Right lobe of liver (tissue), 4 donors: ENCODE data around the gene NMBR.

Source experiments
- POLR2A ChIP-seq: fragments of 450-650 bp; IDR thresholded peaks from one replicate; pipeline ENCODE4 v1.6.1; 2017; ENCODE audit warnings: antibody characterized with exemption, mild to moderate bottlenecking
- TF ChIP-seq, protein P1 (sequence below), 4 donors: fragments of 200-600 bp in 3 of 4; fragments of 450-650 bp in 1 of 4; IDR thresholded peaks; one replicate each; pipeline versions ENCODE4 v1.5.1 to v1.8.0; 2016 to 2022; ENCODE audit warnings: antibody characterized with exemption in 4 of 4, mild to moderate bottlenecking in 2 of 4
- donor health status: DM: no; HTN: no; CAD: no.
- donor health status: DM: no; HTN: no; CAD: no.
- donor health status: DM: no; HTN: yes; CAD: no.

GRCh38 chr6:142045380-142046278 is 101.3 kb downstream of the NMBR start:
- TF ChIP-seq, protein P1, sequence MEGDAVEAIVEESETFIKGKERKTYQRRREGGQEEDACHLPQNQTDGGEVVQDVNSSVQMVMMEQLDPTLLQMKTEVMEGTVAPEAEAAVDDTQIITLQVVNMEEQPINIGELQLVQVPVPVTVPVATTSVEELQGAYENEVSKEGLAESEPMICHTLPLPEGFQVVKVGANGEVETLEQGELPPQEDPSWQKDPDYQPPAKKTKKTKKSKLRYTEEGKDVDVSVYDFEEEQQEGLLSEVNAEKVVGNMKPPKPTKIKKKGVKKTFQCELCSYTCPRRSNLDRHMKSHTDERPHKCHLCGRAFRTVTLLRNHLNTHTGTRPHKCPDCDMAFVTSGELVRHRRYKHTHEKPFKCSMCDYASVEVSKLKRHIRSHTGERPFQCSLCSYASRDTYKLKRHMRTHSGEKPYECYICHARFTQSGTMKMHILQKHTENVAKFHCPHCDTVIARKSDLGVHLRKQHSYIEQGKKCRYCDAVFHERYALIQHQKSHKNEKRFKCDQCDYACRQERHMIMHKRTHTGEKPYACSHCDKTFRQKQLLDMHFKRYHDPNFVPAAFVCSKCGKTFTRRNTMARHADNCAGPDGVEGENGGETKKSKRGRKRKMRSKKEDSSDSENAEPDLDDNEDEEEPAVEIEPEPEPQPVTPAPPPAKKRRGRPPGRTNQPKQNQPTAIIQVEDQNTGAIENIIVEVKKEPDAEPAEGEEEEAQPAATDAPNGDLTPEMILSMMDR (IDR thresholded peaks at IDR 0.05): peak; percentile 22 to 46 (median 37)
- TF ChIP-seq POLR2A: no peak
